IMR-90 (cell line): ENCODE data around the gene RAPH1. TPM values are rescaled to one million over a fixed set of nuclear protein-coding genes. Genes with fewer than 3 reads are reported as not detected.

ENCODE experiments used
- ATAC-seq: fragments of 200-7000 bp; cut with Tn5 transposase; 2 replicates; pipeline ENCODE4 v1.9.1; 2020; ENCODE audit warnings: low read depth, mild to moderate bottlenecking, moderate library complexity
- BruUV-seq: library from RNA; stranded (reverse); fragments of 400-500 nt; replicated peaks from 2 replicates; lab custom pipeline; 2021; lab: Mats Ljungman, UMichigan
- CTCF ChIA-PET: fragments of 300-600 bp; formaldehyde crosslinking; extraction: SDS; loops from one replicate; lab custom pipeline; 2021; ENCODE audit warnings: antibody characterized with exemption; lab: Yijun Ruan, JAX
- POLR2A ChIA-PET: fragments of 300-600 bp; sonication (Branson Sonifier 250); formaldehyde crosslinking; loops from one replicate; lab custom pipeline; 2022; ENCODE audit warnings: antibody characterized with exemption; ENCODE audit not compliant: unreplicated experiment; lab: Charles Lee
- DNase-seq: peaks from one replicate; pipeline ENCODE4 v3.0.0; 2013
- H2AFZ ChIP-seq: replicated peaks from 2 replicates; pipeline ENCODE3; 2013; ENCODE audit warnings: low read length, mild to moderate bottlenecking; ENCODE audit not compliant: poor library complexity
- H2AK5ac ChIP-seq: 2 replicates; pipeline ENCODE4 v1.6.1; 2013; ENCODE audit warnings: low read depth, low read length, inconsistent platforms
- H2AK9ac ChIP-seq: replicated peaks from 2 replicates; pipeline ENCODE3; 2013; ENCODE audit warnings: mild to moderate bottlenecking, low read depth, low read length, moderate library complexity; ENCODE audit not compliant: poor library complexity
- H2BK120ac ChIP-seq: 2 replicates; pipeline ENCODE4 v1.6.1; 2013; ENCODE audit warnings: low read depth, low read length, inconsistent platforms
- H2BK15ac ChIP-seq: 3 replicates; pipeline ENCODE4 v1.6.1; 2013; ENCODE audit warnings: low read depth, low read length, inconsistent platforms
- H2BK20ac ChIP-seq: 2 replicates; pipeline ENCODE4 v1.6.1; 2013; ENCODE audit warnings: low read depth, mild to moderate bottlenecking, inconsistent platforms, low read length, moderate library complexity
- H2BK5ac ChIP-seq: 2 replicates; pipeline ENCODE4 v1.6.1; 2013; ENCODE audit warnings: mild to moderate bottlenecking, low read depth, low read length, inconsistent platforms; ENCODE audit not compliant: poor library complexity, severe bottlenecking
- H3K14ac ChIP-seq: replicated peaks from 2 replicates; pipeline ENCODE4 v1.6.1; 2013; ENCODE audit warnings: low read depth, low read length, inconsistent platforms
- H3K18ac ChIP-seq: 2 replicates; pipeline ENCODE4 v1.6.1; 2013; ENCODE audit warnings: low read depth, low read length, control low read depth
- H3K23ac ChIP-seq: 2 replicates; pipeline ENCODE4 v1.6.1; 2013; ENCODE audit warnings: low read depth, low read length, inconsistent platforms
- H3K27ac ChIP-seq: 2 replicates; pipeline ENCODE4 v1.5.1; 2013; ENCODE audit warnings: mild to moderate bottlenecking, control low read depth, low read length; ENCODE audit not compliant: insufficient read depth
- H3K27me3 ChIP-seq: 2 replicates; pipeline ENCODE4 v1.6.1; 2013; ENCODE audit warnings: low read length; ENCODE audit not compliant: control insufficient read depth, insufficient read depth
- H3K36me3 ChIP-seq: 2 replicates; pipeline ENCODE4 v1.6.1; 2013; ENCODE audit warnings: low read length, mixed read lengths; ENCODE audit not compliant: control insufficient read depth, insufficient read depth
- H3K4ac ChIP-seq: 2 replicates; pipeline ENCODE4 v1.6.1; 2013; ENCODE audit warnings: low read depth, low read length, inconsistent platforms
- H3K4me1 ChIP-seq: 2 replicates; pipeline ENCODE4 v1.6.1; 2013; ENCODE audit warnings: low read length, mixed read lengths; ENCODE audit not compliant: control insufficient read depth, insufficient read depth
- H3K4me2 ChIP-seq: 2 replicates; pipeline ENCODE4 v1.6.1; 2013; ENCODE audit warnings: low read depth, mild to moderate bottlenecking, control low read depth, low read length, moderate library complexity
- H3K4me3 ChIP-seq: 2 replicates; pipeline ENCODE4 v1.5.1; 2013; ENCODE audit warnings: low read depth, mild to moderate bottlenecking, control low read depth, low read length, moderate library complexity; ENCODE audit not compliant: insufficient read depth
- H3K56ac ChIP-seq: 2 replicates; pipeline ENCODE4 v1.6.1; 2013; ENCODE audit warnings: low read length, inconsistent platforms; ENCODE audit not compliant: insufficient read depth; ENCODE audit errors: extremely low read depth
- H3K79me1 ChIP-seq, 2 experiments: 2 replicates each; pipeline ENCODE4 v1.6.1; 2013; ENCODE audit warnings: low read length in 2 of 2, inconsistent platforms in 1 of 2, low read depth in 1 of 2
- H3K9ac ChIP-seq: 2 replicates; pipeline ENCODE4 v1.6.1; 2013; ENCODE audit warnings: low read depth, low read length, control low read depth
- H3K9me1 ChIP-seq: 2 replicates; pipeline ENCODE4 v1.6.1; 2013; ENCODE audit warnings: low read length, inconsistent platforms; ENCODE audit not compliant: insufficient read depth
- H3K9me3 ChIP-seq: 2 replicates; pipeline ENCODE4 v1.6.1; 2013; ENCODE audit warnings: low read length; ENCODE audit not compliant: control insufficient read depth, insufficient read depth
- H4K20me1 ChIP-seq: 2 replicates; pipeline ENCODE4 v1.6.1; 2013; ENCODE audit warnings: low read length, inconsistent platforms; ENCODE audit not compliant: insufficient read depth
- H4K5ac ChIP-seq: 2 replicates; pipeline ENCODE4 v1.6.1; 2013; ENCODE audit warnings: mild to moderate bottlenecking, low read depth, low read length, control low read depth
- H4K8ac ChIP-seq, 2 experiments: 2 replicates each; pipeline ENCODE4 v1.6.1; 2013; ENCODE audit warnings: low read depth in 2 of 2, low read length in 2 of 2, control low read depth in 1 of 2, inconsistent platforms in 1 of 2
- H4K91ac ChIP-seq: 2 replicates; pipeline ENCODE4 v1.6.1; 2013; ENCODE audit warnings: low read depth, low read length, inconsistent platforms; ENCODE audit not compliant: insufficient read depth
- BHLHE40 ChIP-seq: fragments of 150-350 bp; IDR thresholded peaks from 2 replicates; pipeline ENCODE4 v1.6.1; 2016; ENCODE audit warnings: mild to moderate bottlenecking, low read depth, low read length
- CEBPB ChIP-seq: IDR thresholded peaks from 2 replicates; pipeline ENCODE4 v1.6.1; 2012; ENCODE audit warnings: low read depth, low read length, improper control_type of control experiment
- FOS ChIP-seq: fragments of 150-350 bp; IDR thresholded peaks from 2 replicates; pipeline ENCODE4 v1.6.1; 2016; ENCODE audit warnings: low read depth, low read length
- MAFK ChIP-seq: IDR thresholded peaks from 2 replicates; pipeline ENCODE4 v1.6.1; 2012; ENCODE audit warnings: low read depth, low read length, improper control_type of control experiment
- MXI1 ChIP-seq: IDR thresholded peaks from 2 replicates; pipeline ENCODE4 v1.6.1; 2012; ENCODE audit warnings: low read depth, mild to moderate bottlenecking, low read length, moderate library complexity, borderline replicate concordance
- NFE2L2 ChIP-seq: fragments of 150-350 bp; IDR thresholded peaks from 2 replicates; pipeline ENCODE4 v1.6.1; 2016; ENCODE audit warnings: low read depth, mild to moderate bottlenecking, low read length
- POLR2A ChIP-seq: IDR thresholded peaks from 2 replicates; pipeline ENCODE4 v1.6.1; 2012; ENCODE audit warnings: mild to moderate bottlenecking, low read depth, low read length
- RAD21 ChIP-seq: IDR thresholded peaks from 2 replicates; pipeline ENCODE4 v1.6.1; 2012; ENCODE audit warnings: low read length, improper control_type of control experiment
- RCOR1 ChIP-seq: IDR thresholded peaks from 2 replicates; pipeline ENCODE4 v1.6.1; 2012; ENCODE audit warnings: mild to moderate bottlenecking, low read length, improper control_type of control experiment; ENCODE audit not compliant: insufficient replicate concordance
- SMC3 ChIP-seq: fragments of 150-350 bp; IDR thresholded peaks from 2 replicates; pipeline ENCODE4 v1.6.1; 2016; ENCODE audit warnings: low read depth, mild to moderate bottlenecking, antibody characterized with exemption, low read length, moderate library complexity
- dilution Hi-C: fragments of 300-500 bp; cut with HindIII; formaldehyde crosslinking; loops from one replicate; pipeline ENCODE4 v1.14.3; 2018; ENCODE audit warnings: low sequenced_read_pairs; ENCODE audit not compliant: unreplicated experiment
- in situ Hi-C: fragments of 300-500 bp; cut with MboI; formaldehyde crosslinking; loops from 3 replicates; pipeline ENCODE4 v1.14.3; 2019; ENCODE audit warnings: low sequenced_read_pairs, inconsistent platforms, mixed read lengths
- intact Hi-C: fragments of 100-400 bp; cut with micrococcal nuclease; formaldehyde crosslinking; loops from 2 replicates; pipeline ENCODE4 v1.10.0; 2022
- polyA plus RNA-seq, 3 experiments: library from polyadenylated mRNA; depleted of rRNA; stranded (reverse); fragments of >200 nt; gene quantifications; 2 replicates each; pipeline ENCODE4 v1.2.3, GENCODE V29; 2012; ENCODE audit warnings: low replicate concordance in 1 of 3
- total RNA-seq: library from RNA; depleted of rRNA; stranded (reverse); fragments of >200 nt; gene quantifications from 2 replicates; pipeline ENCODE4 v1.2.3, GENCODE V29; 2012
- TF ChIP-seq, protein P1 (sequence below): fragments of 150-350 bp; IDR thresholded peaks from 2 replicates; pipeline ENCODE4 v1.6.1; 2017; ENCODE audit warnings: mild to moderate bottlenecking, antibody characterized with exemption, low read length, low read depth
- TF ChIP-seq, protein P2 (sequence below): conservative IDR thresholded peaks from 2 replicates; pipeline ENCODE4 v1.5.1; 2012; ENCODE audit warnings: mild to moderate bottlenecking, low read depth, low read length, improper control_type of control experiment

RAPH1 gene
- total and polyA plus RNA-seq, 2 of the 4 experiments (the other 2 are of a cell fraction) = 7.5 to 15.1 TPM

DNA sequence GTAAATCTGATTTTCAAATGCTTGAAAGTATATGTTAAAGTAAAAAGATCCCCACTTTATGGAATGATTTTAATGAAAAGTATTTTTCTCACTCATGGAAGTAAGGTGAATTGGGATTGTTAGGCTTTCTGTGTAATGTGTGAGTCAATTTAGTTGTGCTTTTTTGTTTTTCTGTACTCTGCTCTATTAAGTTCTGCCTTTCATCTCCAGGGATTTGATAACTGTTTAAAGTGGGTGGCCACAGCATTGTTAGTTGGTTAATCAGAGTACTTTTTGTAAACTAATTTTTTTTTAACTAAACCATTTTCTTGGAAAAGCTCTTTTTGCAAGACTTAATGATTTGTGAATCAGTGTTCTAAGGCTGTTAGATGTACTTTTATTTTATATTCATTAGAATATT lies 130.1 kb downstream of the RAPH1 start:
- dilution Hi-C loops = no loop called here
- H4K5ac ChIP-seq = no peak overlapping the region
- ChIA-PET POLR2A (interaction anchor here (0.5 kb wide), 1 partner anchor 441 kb away, joined by 3 read pairs; no protein-coding TSS in a partner anchor), CTCF (no interaction called here)
- H3K14ac ChIP-seq = no peak overlapping the region
- in situ Hi-C loops = no loop called here
- no peak overlapping the region for H2BK120ac ChIP-seq
- peaks cover 7% of the 10 kb centered on the region; the same call in 1 of the 2 replicates for H3K9me1 ChIP-seq
- H3K4me2 ChIP-seq = no peak overlapping the region
- H3K4me3 ChIP-seq = no peak overlapping the region
- H3K79me1 ChIP-seq = peaks cover 8 to 31% of the 10 kb centered on the region in 2 experiments; a peak in 3 of 4 replicates
- H3K18ac ChIP-seq = no peak overlapping the region
- TF ChIP-seq NFE2L2 (no peak), FOS (no peak), MAFK (no peak), BHLHE40 (no peak), MXI1 (no peak), CEBPB (no peak), POLR2A (no peak), SMC3 (no peak), RAD21 (no peak), RCOR1 (no peak)
- TF ChIP-seq, protein P1, sequence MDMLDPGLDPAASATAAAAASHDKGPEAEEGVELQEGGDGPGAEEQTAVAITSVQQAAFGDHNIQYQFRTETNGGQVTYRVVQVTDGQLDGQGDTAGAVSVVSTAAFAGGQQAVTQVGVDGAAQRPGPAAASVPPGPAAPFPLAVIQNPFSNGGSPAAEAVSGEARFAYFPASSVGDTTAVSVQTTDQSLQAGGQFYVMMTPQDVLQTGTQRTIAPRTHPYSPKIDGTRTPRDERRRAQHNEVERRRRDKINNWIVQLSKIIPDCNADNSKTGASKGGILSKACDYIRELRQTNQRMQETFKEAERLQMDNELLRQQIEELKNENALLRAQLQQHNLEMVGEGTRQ = no peak
- TF ChIP-seq, protein P2, sequence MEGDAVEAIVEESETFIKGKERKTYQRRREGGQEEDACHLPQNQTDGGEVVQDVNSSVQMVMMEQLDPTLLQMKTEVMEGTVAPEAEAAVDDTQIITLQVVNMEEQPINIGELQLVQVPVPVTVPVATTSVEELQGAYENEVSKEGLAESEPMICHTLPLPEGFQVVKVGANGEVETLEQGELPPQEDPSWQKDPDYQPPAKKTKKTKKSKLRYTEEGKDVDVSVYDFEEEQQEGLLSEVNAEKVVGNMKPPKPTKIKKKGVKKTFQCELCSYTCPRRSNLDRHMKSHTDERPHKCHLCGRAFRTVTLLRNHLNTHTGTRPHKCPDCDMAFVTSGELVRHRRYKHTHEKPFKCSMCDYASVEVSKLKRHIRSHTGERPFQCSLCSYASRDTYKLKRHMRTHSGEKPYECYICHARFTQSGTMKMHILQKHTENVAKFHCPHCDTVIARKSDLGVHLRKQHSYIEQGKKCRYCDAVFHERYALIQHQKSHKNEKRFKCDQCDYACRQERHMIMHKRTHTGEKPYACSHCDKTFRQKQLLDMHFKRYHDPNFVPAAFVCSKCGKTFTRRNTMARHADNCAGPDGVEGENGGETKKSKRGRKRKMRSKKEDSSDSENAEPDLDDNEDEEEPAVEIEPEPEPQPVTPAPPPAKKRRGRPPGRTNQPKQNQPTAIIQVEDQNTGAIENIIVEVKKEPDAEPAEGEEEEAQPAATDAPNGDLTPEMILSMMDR = no peak
- BruUV-seq = no TSS peak
- H2BK5ac ChIP-seq = no peak overlapping the region
- peaks cover 18% of the 10 kb centered on the region for H3K4me1 ChIP-seq
- H2BK20ac ChIP-seq = no peak overlapping the region
- no peaks in the 10 kb centered on the region for H3K9me3 ChIP-seq
- H2AK5ac ChIP-seq = no peak overlapping the region
- H3K27ac ChIP-seq = no peak overlapping the region
- H3K4ac ChIP-seq = no peak overlapping the region
- H4K91ac ChIP-seq = no peak overlapping the region
- DNase-seq (peak; percentile 73), ATAC-seq (peak; percentile 55)
- no peak overlapping the region for H4K8ac ChIP-seq
- H3K36me3 ChIP-seq = peaks cover 4% of the 10 kb centered on the region
- H3K23ac ChIP-seq = no peak overlapping the region
- H3K27me3 ChIP-seq = no peaks in the 10 kb centered on the region
- no peak overlapping the region for H3K9ac ChIP-seq
- no peak overlapping the region for H2AFZ ChIP-seq
- H3K56ac ChIP-seq = no peak overlapping the region
- intact Hi-C loops = loop anchor here (5.0 kb wide), 1 partner anchor 53 kb away; no protein-coding TSS in a partner anchor
- H4K20me1 ChIP-seq = no peaks in the 10 kb centered on the region
- H2BK15ac ChIP-seq = no peak overlapping the region
- no peak overlapping the region for H2AK9ac ChIP-seq
